SK-N-SH (cell line): ENCODE results near the gene PANK3.
A peak's percentile ranks its signal among the peaks of the same experiment; 100 is the strongest.

Experiments
- CHD2 ChIP-seq: fragments of 150-350 bp; IDR thresholded peaks from 2 replicates; pipeline ENCODE4 v1.6.1; 2018; ENCODE audit warnings: low read length; ENCODE audit not compliant: partially characterized antibody
- CTCF ChIP-seq: fragments of 200-600 bp; sonication (generic); IDR thresholded peaks from 2 replicates; pipeline ENCODE4 v1.6.1; 2017; ENCODE audit warnings: antibody characterized with exemption, mild to moderate bottlenecking, moderate library complexity
- EZH2phosphoT487 ChIP-seq: fragments of 200-600 bp; sonication (generic); IDR thresholded peaks from 2 replicates; pipeline ENCODE4 v1.6.1; 2017; ENCODE audit warnings: low read depth, mixed run types, mild to moderate bottlenecking, antibody characterized with exemption, moderate library complexity, borderline replicate concordance
- MAX ChIP-seq: IDR thresholded peaks from 2 replicates; pipeline ENCODE4 v1.4.0; 2012; ENCODE audit warnings: low read depth
- MXI1 ChIP-seq: IDR thresholded peaks from 2 replicates; pipeline ENCODE4 v1.6.1; 2012; ENCODE audit warnings: mild to moderate bottlenecking, low read depth, low read length, improper control_type of control experiment
- POLR2AphosphoS5 ChIP-seq: IDR thresholded peaks from 2 replicates; pipeline ENCODE4 v1.6.1; 2012; ENCODE audit warnings: low read depth, low read length
- RCOR1 ChIP-seq: fragments of 150-350 bp; IDR thresholded peaks from 2 replicates; pipeline ENCODE4 v1.6.1; 2017; ENCODE audit warnings: antibody characterized with exemption, low read length
- RFX5 ChIP-seq: IDR thresholded peaks from 2 replicates; pipeline ENCODE4 v1.6.1; 2012; ENCODE audit warnings: mild to moderate bottlenecking, improper control_type of control experiment, low read length
- TCF12 ChIP-seq: IDR thresholded peaks from 2 replicates; pipeline ENCODE4 v1.4.0; 2012
- YY1 ChIP-seq: IDR thresholded peaks from 2 replicates; pipeline ENCODE4 v1.4.0; 2012; ENCODE audit warnings: low read depth, mild to moderate bottlenecking

GRCh38 chr5:168552146-168552545, 27.0 kb downstream of the PANK3 start:
- no peak for TF ChIP-seq RCOR1
- TF ChIP-seq MAX: no peak
- peak; percentile 56; the same call in 1 of the 2 replicates for TF ChIP-seq TCF12
- TF ChIP-seq CHD2: no peak
- TF ChIP-seq POLR2AphosphoS5: 0 out of 2 replicates have a peak, but pooled peaks have one; percentile 15
- no peak for TF ChIP-seq CTCF
- TF ChIP-seq MXI1: no peak
- no peak for TF ChIP-seq YY1
- no peak for TF ChIP-seq RFX5
- no peak for TF ChIP-seq EZH2phosphoT487
